ENCODE data around the gene TIMM22.

Gene TIMM22

DNA sequence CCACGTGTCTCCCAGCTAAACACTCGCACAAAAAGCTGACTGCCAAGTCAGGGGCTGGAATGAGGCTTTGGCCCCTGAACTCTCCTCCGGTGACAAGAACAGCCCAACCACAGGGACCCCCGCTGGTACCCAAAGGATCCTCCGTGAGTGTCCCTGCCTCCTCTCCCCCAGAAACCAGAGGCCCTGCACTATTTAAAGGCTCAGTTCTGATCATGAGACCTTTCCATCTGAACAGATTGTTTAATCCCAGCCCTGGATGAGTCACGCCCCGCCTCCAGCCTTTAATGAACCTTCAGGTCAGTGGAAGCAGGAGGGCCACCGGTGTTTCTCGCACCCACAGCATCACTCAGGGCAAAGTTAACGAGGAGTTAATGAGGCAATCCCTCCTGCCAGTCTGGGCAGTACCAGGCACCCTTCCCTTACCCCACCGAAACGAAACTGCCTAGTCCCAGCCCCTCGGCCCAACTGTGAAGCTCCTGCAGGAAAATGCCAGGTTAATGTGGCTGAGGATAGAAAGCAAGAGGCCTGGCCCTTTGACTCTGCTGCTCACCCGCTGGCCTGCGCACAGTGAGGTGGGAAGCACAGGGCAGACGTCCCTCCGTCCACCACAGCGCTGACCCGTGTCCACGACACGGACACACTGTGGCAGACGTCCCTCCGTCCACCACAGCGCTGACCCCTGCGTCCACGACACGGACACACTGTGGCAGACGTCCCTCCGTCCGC is 32.4 kb downstream of the TIMM22 start:
- DNase-seq: peak; percentile 88 to 90
- no peak for TF ChIP-seq CTCF (IDR thresholded peaks at IDR 0.05)
- peaks cover 3 to 72% (median 59%) of the 10 kb centered on the region in 4 donors for H3K4me1 ChIP-seq
- intact Hi-C loops (cut with DNase I; ENCODE audit: low total_unique reads): no loop called here
- peak overlapping the region; percentile 65 to 70 for H3K4me3 ChIP-seq
- no peaks in the 10 kb centered on the region for H3K9me3 ChIP-seq
- H3K27ac ChIP-seq: peak overlapping the region; percentile 75 to 82
- H3K27me3 ChIP-seq: no peaks in the 10 kb centered on the region
- H3K36me3 ChIP-seq: peaks cover 0 to 41% (median 1%) of the 10 kb centered on the region in 3 donors

DNA sequence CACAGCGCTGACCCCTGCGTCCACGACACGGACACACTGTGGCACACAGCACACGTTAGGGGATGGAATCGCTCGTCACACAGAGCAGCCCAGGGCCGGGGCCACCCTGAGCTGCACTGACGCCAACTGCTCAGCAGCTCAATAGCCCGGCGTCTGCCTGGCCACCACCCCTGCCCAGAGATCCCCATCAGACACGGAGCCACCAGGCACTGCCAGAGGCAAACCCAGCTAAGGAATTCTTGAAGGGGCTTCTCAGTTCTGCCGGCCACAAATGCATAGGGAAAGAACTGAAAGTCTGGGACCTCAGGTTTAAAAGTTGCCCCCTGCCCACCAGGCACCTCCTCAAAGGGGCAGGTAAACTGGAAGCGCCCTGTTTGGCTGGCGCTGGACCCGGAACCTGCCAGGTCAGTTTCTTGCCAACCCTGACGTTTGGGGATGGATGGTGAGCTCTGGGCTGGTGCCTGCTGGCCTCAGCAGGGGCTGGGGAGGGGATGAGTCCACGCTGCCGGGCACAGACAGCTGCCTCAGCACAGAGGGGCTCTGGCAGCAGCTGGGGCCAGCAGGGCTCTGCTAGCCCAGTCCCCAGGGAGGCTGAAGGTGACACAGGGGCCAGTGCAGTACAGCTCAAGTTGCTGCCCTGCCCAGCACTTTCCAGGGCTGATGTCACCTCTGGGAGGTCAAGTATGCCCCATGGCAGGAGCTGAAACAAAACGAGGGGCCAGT is 33.2 kb downstream of the TIMM22 start:
- DNase-seq: peak in 1 of 2 donors; percentile 88

DNA sequence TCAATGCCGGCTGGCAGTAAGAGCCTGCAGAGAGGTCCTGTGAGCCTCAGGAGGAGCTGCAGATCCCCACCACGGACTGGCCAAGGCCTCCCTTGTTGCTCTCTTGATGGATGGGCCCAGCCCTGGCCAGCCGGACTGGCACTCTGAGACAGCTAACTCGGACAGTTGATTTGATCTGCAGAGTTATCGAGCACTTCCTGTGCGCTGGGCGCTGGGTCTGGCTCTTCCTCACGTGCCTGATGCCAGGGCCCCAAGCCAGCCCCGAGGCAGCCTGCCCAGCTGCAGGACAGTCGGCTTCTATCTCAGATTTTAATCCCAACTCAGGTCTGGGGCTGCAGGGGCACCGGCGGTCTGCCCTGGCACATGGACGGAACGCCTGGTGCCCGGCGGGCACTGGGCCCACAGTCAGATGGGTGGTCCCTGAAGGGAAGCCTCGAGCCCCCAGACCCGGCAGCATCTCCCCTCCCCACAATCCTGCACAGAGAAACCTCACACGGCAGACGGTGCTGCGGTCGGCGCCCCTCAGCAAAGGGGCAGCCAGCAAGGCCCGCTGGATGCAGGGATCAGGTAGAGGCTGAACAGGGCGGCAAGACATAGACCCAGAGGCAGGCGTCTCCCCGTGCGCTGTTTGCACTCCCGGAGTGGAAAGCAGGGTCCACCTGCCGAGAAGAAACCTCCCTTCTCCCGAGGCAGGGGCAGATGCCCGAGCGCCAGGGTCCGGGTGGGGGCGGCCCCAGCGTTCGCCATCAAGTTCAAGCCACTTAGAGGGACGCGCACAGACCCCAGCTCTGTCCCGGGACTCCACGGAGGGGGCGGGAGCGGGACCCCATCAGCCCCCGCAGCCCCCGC is 34.0 kb downstream of the TIMM22 start:
- Histone ChIP-seq H3K27me3 (no peaks in the 10 kb centered on the region), H3K4me1 (peaks cover 3 to 66% (median 55%) of the 10 kb centered on the region in 4 donors), H3K4me3 (peak overlapping the region; percentile 65 to 70), H3K9me3 (no peaks in the 10 kb centered on the region), H3K27ac (peak overlapping the region; percentile 75 to 82), H3K36me3 (peaks cover 0 to 38% (median 5%) of the 10 kb centered on the region in 3 donors)
- DNase-seq: peak; percentile 67 to 83
- TF ChIP-seq CTCF (IDR thresholded peaks at IDR 0.05): no peak
- intact Hi-C loops (cut with DNase I; ENCODE audit: low total_unique reads): no loop called here

More for the DNA sequence above, 33.2 kb downstream of the TIMM22 start:
- H3K9me3 ChIP-seq: no peaks in the 10 kb centered on the region
- no peak for TF ChIP-seq CTCF (IDR thresholded peaks at IDR 0.05)
- peak overlapping the region; percentile 75 to 82 for H3K27ac ChIP-seq
- H3K36me3 ChIP-seq: peaks cover 0 to 46% (median 5%) of the 10 kb centered on the region in 3 donors
- intact Hi-C loops (cut with DNase I; ENCODE audit: low total_unique reads): no loop called here
- H3K27me3 ChIP-seq: no peaks in the 10 kb centered on the region
- H3K4me1 ChIP-seq: peaks cover 3 to 72% (median 59%) of the 10 kb centered on the region in 4 donors
- H3K4me3 ChIP-seq: peak overlapping the region; percentile 65 to 70

DNA sequence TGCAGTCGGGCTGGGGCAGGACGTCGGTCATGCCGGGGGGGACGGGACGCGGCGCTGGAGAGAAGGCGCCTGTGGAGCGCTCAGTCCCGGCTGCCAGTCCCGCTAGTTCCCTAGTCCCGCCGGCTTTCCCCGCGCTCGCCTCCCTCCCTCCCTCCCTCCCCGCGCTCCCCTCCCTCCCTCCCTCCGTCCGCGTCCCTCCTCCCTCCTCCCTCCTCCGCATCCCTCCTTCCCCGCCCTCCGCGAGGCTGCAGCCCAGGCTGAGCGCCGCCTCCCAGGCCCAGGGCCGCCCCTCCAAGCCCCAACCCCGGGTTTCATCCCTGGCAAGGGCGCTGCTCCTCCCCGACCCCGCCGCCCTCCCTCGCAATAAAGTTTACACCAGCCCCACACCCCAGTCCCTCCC is 34.8 kb downstream of the TIMM22 start:
- Histone ChIP-seq H3K9me3 (no peaks in the 10 kb centered on the region), H3K4me1 (peaks cover 3 to 58% (median 47%) of the 10 kb centered on the region in 4 donors), H3K27ac (peak overlapping the region; percentile 75 to 82), H3K27me3 (no peaks in the 10 kb centered on the region), H3K4me3 (peak overlapping the region; percentile 65 to 70), H3K36me3 (peaks cover 0 to 32% (median 5%) of the 10 kb centered on the region in 3 donors)
- intact Hi-C loops (cut with DNase I; ENCODE audit: low total_unique reads): no loop called here
- no peak for TF ChIP-seq CTCF (IDR thresholded peaks at IDR 0.05)
- peak in 1 of 2 donors; percentile 89 for DNase-seq

- peaks cover 3 to 51% (median 40%) of the 10 kb centered on the region in 4 donors for H3K4me1 ChIP-seq
- H3K27ac ChIP-seq: peak overlapping the region in 1 of 2 donors; percentile 82
- DNase-seq: no peak
- intact Hi-C loops (cut with DNase I; ENCODE audit: low total_unique reads): no loop called here
- no peak for TF ChIP-seq CTCF (IDR thresholded peaks at IDR 0.05)
- H3K9me3 ChIP-seq: no peaks in the 10 kb centered on the region
- H3K36me3 ChIP-seq: peaks cover 0 to 26% (median 6%) of the 10 kb centered on the region in 3 donors
- H3K27me3 ChIP-seq: no peaks in the 10 kb centered on the region
- H3K4me3 ChIP-seq: peak overlapping the region in 1 of 2 donors; percentile 65
Observed at GRCh38 chr17:1032391-1032790, 35.5 kb downstream of the TIMM22 start.
